Measurements from ENCODE around the gene GPC6. TPM values are rescaled to one million over a fixed set of nuclear protein-coding genes. Genes with fewer than 3 reads are reported as not detected.
A peak's percentile ranks its signal among the peaks of the same experiment; 100 is the strongest.

Gene GPC6
- total RNA-seq, 1 donor from 2014 or later = 42.9 TPM

- Histone ChIP-seq H3K4me3 (no peak overlapping the region), H3K9ac (no peak overlapping the region), H2AFZ (replicated peaks) (no peak overlapping the region), H3K27ac (no peak overlapping the region), H3K79me2 (ENCODE audit: low read depth) (no peaks in the 10 kb centered on the region), H3K36me3 (no peaks in the 10 kb centered on the region), H3K4me2 (no peak overlapping the region), H3K9me3 (ENCODE audit: low read depth) (no peaks in the 10 kb centered on the region), H3K27me3 (no peaks in the 10 kb centered on the region), H3K4me1 (peaks cover 10% of the 10 kb centered on the region), H4K20me1 (ENCODE audit: low read depth) (no peaks in the 10 kb centered on the region), H3F3A (ENCODE audit: low read depth) (no peaks in the 10 kb centered on the region)
- Mint-ChIP-seq H3K4me1 (peaks cover 39% of the 10 kb centered on the region), H3K36me3 (no peaks in the 10 kb centered on the region), H3K27ac (peak overlapping the region; percentile 25), H3K4me3 (no peak overlapping the region), H3K27me3 (ENCODE audit: insufficient read depth, low read depth) (no peaks in the 10 kb centered on the region), H3K9me3 (no peaks in the 10 kb centered on the region)
- no peak for DNase-seq (ENCODE audit: low spot score)
- TF ChIP-seq EZH2 (IDR thresholded peaks at IDR 0.05) (no peak), EZH2phosphoT487 (IDR thresholded peaks at IDR 0.05) (no peak)
- TF ChIP-seq, protein P1, sequence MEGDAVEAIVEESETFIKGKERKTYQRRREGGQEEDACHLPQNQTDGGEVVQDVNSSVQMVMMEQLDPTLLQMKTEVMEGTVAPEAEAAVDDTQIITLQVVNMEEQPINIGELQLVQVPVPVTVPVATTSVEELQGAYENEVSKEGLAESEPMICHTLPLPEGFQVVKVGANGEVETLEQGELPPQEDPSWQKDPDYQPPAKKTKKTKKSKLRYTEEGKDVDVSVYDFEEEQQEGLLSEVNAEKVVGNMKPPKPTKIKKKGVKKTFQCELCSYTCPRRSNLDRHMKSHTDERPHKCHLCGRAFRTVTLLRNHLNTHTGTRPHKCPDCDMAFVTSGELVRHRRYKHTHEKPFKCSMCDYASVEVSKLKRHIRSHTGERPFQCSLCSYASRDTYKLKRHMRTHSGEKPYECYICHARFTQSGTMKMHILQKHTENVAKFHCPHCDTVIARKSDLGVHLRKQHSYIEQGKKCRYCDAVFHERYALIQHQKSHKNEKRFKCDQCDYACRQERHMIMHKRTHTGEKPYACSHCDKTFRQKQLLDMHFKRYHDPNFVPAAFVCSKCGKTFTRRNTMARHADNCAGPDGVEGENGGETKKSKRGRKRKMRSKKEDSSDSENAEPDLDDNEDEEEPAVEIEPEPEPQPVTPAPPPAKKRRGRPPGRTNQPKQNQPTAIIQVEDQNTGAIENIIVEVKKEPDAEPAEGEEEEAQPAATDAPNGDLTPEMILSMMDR (IDR thresholded peaks at IDR 0.05) = no peak
Measured at GRCh38 chr13:94061301-94061700, 834.7 kb downstream of the GPC6 start.

GRCh38 chr13:94063096-94063495 lies 836.5 kb downstream of the GPC6 start:
- Histone ChIP-seq H3K9me3 (ENCODE audit: low read depth) (no peaks in the 10 kb centered on the region), H3K79me2 (ENCODE audit: low read depth) (no peaks in the 10 kb centered on the region), H3K36me3 (no peaks in the 10 kb centered on the region), H3K4me3 (no peak overlapping the region), H3K4me2 (no peak overlapping the region), H2AFZ (replicated peaks) (no peak overlapping the region), H3K4me1 (peaks cover 10% of the 10 kb centered on the region), H4K20me1 (ENCODE audit: low read depth) (no peaks in the 10 kb centered on the region), H3K9ac (no peak overlapping the region), H3F3A (ENCODE audit: low read depth) (no peaks in the 10 kb centered on the region), H3K27me3 (no peaks in the 10 kb centered on the region), H3K27ac (no peak overlapping the region)
- Mint-ChIP-seq H3K36me3 (no peaks in the 10 kb centered on the region), H3K27me3 (ENCODE audit: insufficient read depth, low read depth) (no peaks in the 10 kb centered on the region), H3K27ac (peak overlapping the region; percentile 9), H3K4me1 (peaks cover 39% of the 10 kb centered on the region), H3K4me3 (no peak overlapping the region), H3K9me3 (no peaks in the 10 kb centered on the region)
- no peak for DNase-seq (ENCODE audit: low spot score)
- TF ChIP-seq, protein P1 (IDR thresholded peaks at IDR 0.05) = no peak
- TF ChIP-seq EZH2phosphoT487 (IDR thresholded peaks at IDR 0.05) (no peak), EZH2 (IDR thresholded peaks at IDR 0.05) (no peak)

- H4K20me1 ChIP-seq (ENCODE audit: low read depth) = no peaks in the 10 kb centered on the region
- H3K27me3 ChIP-seq = no peaks in the 10 kb centered on the region
- H3K9ac ChIP-seq = no peak overlapping the region
- Mint-ChIP-seq H3K27ac (no peak overlapping the region), H3K9me3 (no peaks in the 10 kb centered on the region), H3K36me3 (no peaks in the 10 kb centered on the region), H3K4me1 (peaks cover 39% of the 10 kb centered on the region), H3K27me3 (ENCODE audit: insufficient read depth, low read depth) (no peaks in the 10 kb centered on the region), H3K4me3 (no peak overlapping the region)
- no peak overlapping the region for H3K27ac ChIP-seq
- no peaks in the 10 kb centered on the region for H3F3A ChIP-seq (ENCODE audit: low read depth)
- H3K36me3 ChIP-seq = no peaks in the 10 kb centered on the region
- no peaks in the 10 kb centered on the region for H3K9me3 ChIP-seq (ENCODE audit: low read depth)
- no peak overlapping the region for H3K4me2 ChIP-seq
- no peaks in the 10 kb centered on the region for H3K79me2 ChIP-seq (ENCODE audit: low read depth)
- no peak for DNase-seq (ENCODE audit: low spot score)
- TF ChIP-seq, protein P1 (IDR thresholded peaks at IDR 0.05) = no peak
- no peak for TF ChIP-seq EZH2phosphoT487 (IDR thresholded peaks at IDR 0.05)
- no peak overlapping the region for H3K4me3 ChIP-seq
- H3K4me1 ChIP-seq = peaks cover 10% of the 10 kb centered on the region
- H2AFZ ChIP-seq (replicated peaks) = no peak overlapping the region
Measured at GRCh38 chr13:94063848-94064247, 837.2 kb downstream of the GPC6 start.

Measured in neural progenitor cell (in vitro differentiated cells).